CD4-positive, CD25-positive, alpha-beta regulatory T cell (primary cell): ENCODE measurements around the gene IFI6. TPM values are rescaled to one million over a fixed set of nuclear protein-coding genes. Genes with fewer than 3 reads are reported as not detected.
"Not testable (repeated sequence)": the region's sequence is repeated elsewhere in the genome, so short reads cannot be mapped to it uniquely, and the experiment has no call there.

Experiments
- ATAC-seq, 2 donors: fragments of 150-1000 bp; cut with Tn5 transposase; one replicate each; pipeline ENCODE4 v1.10.0; 2021; ENCODE audit warnings: low read depth in 2 of 2, moderate number of reproducible peaks in 2 of 2, moderate library complexity in 1 of 2
- DNase-seq, 3 donors: peaks; one replicate each; pipeline versions ENCODE4 v3.0.0 to v3.0.0-alpha.2; 2012 to 2022; ENCODE audit warnings: mixed read lengths in 1 of 3
- H3K27ac ChIP-seq: one replicate; pipeline ENCODE4 v1.7.0; 2013; ENCODE audit warnings: mild to moderate bottlenecking, low read length; ENCODE audit not compliant: insufficient read depth, poor library complexity, severe bottlenecking
- H3K27me3 ChIP-seq: one replicate; pipeline ENCODE4 v1.7.0; 2013; ENCODE audit warnings: low read length; ENCODE audit not compliant: control insufficient read depth, insufficient read depth
- H3K36me3 ChIP-seq: one replicate; pipeline ENCODE4 v1.7.0; 2013; ENCODE audit warnings: mild to moderate bottlenecking, low read length, moderate library complexity; ENCODE audit not compliant: control insufficient read depth, insufficient read depth
- H3K4me1 ChIP-seq: 2 replicates; pipeline ENCODE4 v1.7.0; 2013; ENCODE audit warnings: mild to moderate bottlenecking, low read length; ENCODE audit not compliant: insufficient read depth, control insufficient read depth, poor library complexity, severe bottlenecking
- H3K4me3 ChIP-seq: one replicate; pipeline ENCODE4 v1.7.0; 2013; ENCODE audit warnings: low read depth, mild to moderate bottlenecking, low read length, moderate library complexity
- H3K9me3 ChIP-seq, 2 experiments: 1 replicate in 1 of 2; 2 replicates in 1 of 2; pipeline ENCODE4 v1.7.0; 2013; ENCODE audit warnings: low read length in 2 of 2, mild to moderate bottlenecking in 1 of 2, moderate library complexity in 1 of 2; ENCODE audit not compliant: control insufficient read depth in 2 of 2
- H3K27ac Mint-ChIP-seq, 3 donors: one replicate each; pipeline ENCODE4 v1.8.0; 2020 to 2022; ENCODE audit warnings: mild to moderate bottlenecking in 3 of 3, mixed read lengths in 3 of 3, moderate library complexity in 2 of 3
- H3K27me3 Mint-ChIP-seq: one replicate; pipeline ENCODE4 v1.8.0; 2022; ENCODE audit warnings: mild to moderate bottlenecking, mixed read lengths
- H3K36me3 Mint-ChIP-seq: one replicate; pipeline ENCODE4 v1.8.0; 2020; ENCODE audit warnings: mixed read lengths
- H3K4me1 Mint-ChIP-seq, 4 donors: one replicate each; pipeline ENCODE4 v1.8.0; 2020 to 2022; ENCODE audit warnings: mixed read lengths in 4 of 4, mild to moderate bottlenecking in 1 of 4
- H3K4me3 Mint-ChIP-seq, 4 donors: one replicate each; pipeline ENCODE4 v1.8.0; 2020 to 2022; ENCODE audit warnings: mild to moderate bottlenecking in 4 of 4, mixed read lengths in 4 of 4, moderate library complexity in 3 of 4
- H3K9me3 Mint-ChIP-seq, 7 donors: one replicate each; pipeline ENCODE4 v1.8.0; 2020 to 2022; ENCODE audit warnings: mixed read lengths in 7 of 7, mild to moderate bottlenecking in 3 of 7, moderate library complexity in 2 of 7
- polyA plus RNA-seq, 4 donors: library from polyadenylated mRNA; unstranded; fragments of 300-500 nt; fragmentation: Illumina TruSeq; gene quantifications; one replicate each; pipeline ENCODE4 v1.2.3, GENCODE V29; 2021
- total RNA-seq: library from RNA; stranded (reverse); gene quantifications from one replicate; pipeline ENCODE4 v1.2.3, GENCODE V29; 2022

The IFI6 gene
- total and polyA plus RNA-seq, 5 donors from 2014 or later, result 49.7 to 199 (median 169) TPM

DNA sequence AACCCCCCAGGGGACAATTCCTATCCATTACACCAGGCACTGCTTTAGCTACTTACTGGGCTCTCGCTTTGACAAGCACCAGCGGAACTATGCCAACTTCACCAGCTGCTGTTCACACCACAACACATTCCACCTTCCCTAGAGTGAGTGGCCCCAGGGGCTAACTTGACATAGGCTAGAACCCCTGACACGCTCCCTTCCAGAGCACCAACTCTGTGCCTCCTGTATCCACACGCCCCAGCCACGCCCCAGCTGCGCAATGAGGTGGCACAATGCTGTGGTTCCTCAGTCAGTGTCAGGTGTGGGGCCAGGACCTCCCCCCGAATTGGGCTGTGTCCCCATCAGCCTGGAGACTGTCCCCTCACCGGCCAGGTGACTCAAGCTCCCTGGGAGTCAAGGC, 25.3 kb downstream of the IFI6 start:
- H3K27me3 ChIP-seq, result no peaks in the 10 kb centered on the region
- no peaks in the 10 kb centered on the region for H3K4me1 ChIP-seq
- Mint-ChIP-seq H3K27me3 (no peaks in the 10 kb centered on the region), H3K4me3 (no peak overlapping the region), H3K4me1 (peaks cover 7 to 28% (median 18%) of the 10 kb centered on the region in 4 donors), H3K36me3 (no peaks in the 10 kb centered on the region), H3K9me3 (no peaks in the 10 kb centered on the region), H3K27ac (peak overlapping the region in 1 of 3 donors; percentile 29)
- no peaks in the 10 kb centered on the region for H3K36me3 ChIP-seq
- DNase-seq (no peak), ATAC-seq (no peak)
- H3K27ac ChIP-seq, result no peak overlapping the region
- H3K4me3 ChIP-seq, result no peak overlapping the region
- H3K9me3 ChIP-seq, result no peaks in the 10 kb centered on the region

GRCh38 chr1:27645071-27645415, 26.9 kb downstream of the IFI6 start:
- Histone ChIP-seq H3K27me3 (no peaks in the 10 kb centered on the region), H3K27ac (no peak overlapping the region), H3K9me3 (no peaks in the 10 kb centered on the region), H3K4me1 (no peaks in the 10 kb centered on the region), H3K36me3 (no peaks in the 10 kb centered on the region), H3K4me3 (no peak overlapping the region)
- H3K4me3 Mint-ChIP-seq, result no peak overlapping the region
- H3K36me3 Mint-ChIP-seq, result no peaks in the 10 kb centered on the region
- ATAC-seq (no peak), DNase-seq (no peak)
- peaks cover 7 to 22% (median 15%) of the 10 kb centered on the region in 4 donors for H3K4me1 Mint-ChIP-seq
- no peak overlapping the region for H3K27ac Mint-ChIP-seq
- no peaks in the 10 kb centered on the region for H3K27me3 Mint-ChIP-seq
- H3K9me3 Mint-ChIP-seq, result no peaks in the 10 kb centered on the region

- Histone ChIP-seq H3K9me3 (no peaks in the 10 kb centered on the region), H3K36me3 (no peaks in the 10 kb centered on the region), H3K4me3 (no peak overlapping the region), H3K27me3 (no peaks in the 10 kb centered on the region), H3K4me1 (no peaks in the 10 kb centered on the region), H3K27ac (no peak overlapping the region)
- Mint-ChIP-seq H3K27ac (peak overlapping the region in 2 of 3 donors; percentile 64 to 67), H3K9me3 (no peaks in the 10 kb centered on the region), H3K36me3 (no peaks in the 10 kb centered on the region), H3K27me3 (no peaks in the 10 kb centered on the region), H3K4me1 (peaks cover 7 to 21% (median 16%) of the 10 kb centered on the region in 4 donors), H3K4me3 (no peak overlapping the region)
- ATAC-seq (no peak), DNase-seq (no peak)
Observed at GRCh38 chr1:27644369-27645070, 27.5 kb downstream of the IFI6 start.

GRCh38 chr1:27643600-27644368, 28.2 kb downstream of the IFI6 start:
- H3K9me3 Mint-ChIP-seq, result no peaks in the 10 kb centered on the region
- no peaks in the 10 kb centered on the region for H3K36me3 Mint-ChIP-seq
- H3K9me3 ChIP-seq, result no peaks in the 10 kb centered on the region
- peak overlapping the region in 2 of 4 donors; percentile 43 to 63 for H3K4me3 Mint-ChIP-seq
- H3K4me1 ChIP-seq, result no peaks in the 10 kb centered on the region
- no peaks in the 10 kb centered on the region for H3K36me3 ChIP-seq
- no peaks in the 10 kb centered on the region for H3K27me3 Mint-ChIP-seq
- ATAC-seq (peak; percentile 85 to 93), DNase-seq (peak; percentile 54 to 75 (median 73))
- H3K27ac ChIP-seq, result no peak overlapping the region
- peak overlapping the region in 2 of 3 donors; percentile 64 to 67 for H3K27ac Mint-ChIP-seq
- peaks cover 7 to 27% (median 16%) of the 10 kb centered on the region in 4 donors for H3K4me1 Mint-ChIP-seq
- no peak overlapping the region for H3K4me3 ChIP-seq
- no peaks in the 10 kb centered on the region for H3K27me3 ChIP-seq

DNA sequence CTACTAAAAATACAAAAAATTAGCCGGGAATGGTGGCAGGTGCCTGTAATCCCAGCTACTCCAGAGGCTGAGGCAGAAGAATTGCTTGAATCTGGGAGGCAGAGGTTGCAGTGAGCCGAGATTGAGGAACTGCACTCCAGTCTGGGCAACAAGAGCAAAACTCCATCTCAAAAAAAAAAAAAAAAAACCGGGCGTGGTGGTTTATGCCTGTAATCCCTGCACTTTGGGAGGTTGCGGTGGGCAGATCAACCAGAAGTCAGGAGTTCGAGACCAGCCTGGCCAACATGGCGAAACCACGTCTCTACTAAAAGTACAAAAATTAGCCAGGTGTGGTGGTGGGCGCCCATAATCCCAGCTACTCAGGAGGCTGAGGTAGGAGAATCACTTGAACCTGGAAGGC, 31.5 kb downstream of the IFI6 start:
- not testable (repeated sequence) for H3K9me3 ChIP-seq, H3K4me3 ChIP-seq, ATAC-seq, H3K36me3 ChIP-seq, H3K4me3 Mint-ChIP-seq, H3K27me3 ChIP-seq, H3K36me3 Mint-ChIP-seq, H3K9me3 Mint-ChIP-seq, H3K27ac ChIP-seq, H3K4me1 ChIP-seq, H3K27ac Mint-ChIP-seq, DNase-seq, H3K27me3 Mint-ChIP-seq
- peaks cover 7 to 40% (median 29%) of the 10 kb centered on the region in 4 donors for H3K4me1 Mint-ChIP-seq

- Histone ChIP-seq H3K36me3 (no peaks in the 10 kb centered on the region), H3K27me3 (no peaks in the 10 kb centered on the region), H3K27ac (no peak overlapping the region), H3K9me3 (no peaks in the 10 kb centered on the region), H3K4me1 (peaks cover 12% of the 10 kb centered on the region), H3K4me3 (no peak overlapping the region)
- Mint-ChIP-seq H3K36me3 (no peaks in the 10 kb centered on the region), H3K4me1 (peaks cover 3 to 36% (median 24%) of the 10 kb centered on the region in 4 donors), H3K27me3 (no peaks in the 10 kb centered on the region), H3K27ac (peak overlapping the region in 2 of 3 donors; percentile 23 to 40), H3K9me3 (no peaks in the 10 kb centered on the region), H3K4me3 (peak overlapping the region in 1 of 4 donors; percentile 29)
- ATAC-seq, result no peak
- no peak for DNase-seq
Observed at GRCh38 chr1:27638805-27639204, 33.2 kb downstream of the IFI6 start.

DNA sequence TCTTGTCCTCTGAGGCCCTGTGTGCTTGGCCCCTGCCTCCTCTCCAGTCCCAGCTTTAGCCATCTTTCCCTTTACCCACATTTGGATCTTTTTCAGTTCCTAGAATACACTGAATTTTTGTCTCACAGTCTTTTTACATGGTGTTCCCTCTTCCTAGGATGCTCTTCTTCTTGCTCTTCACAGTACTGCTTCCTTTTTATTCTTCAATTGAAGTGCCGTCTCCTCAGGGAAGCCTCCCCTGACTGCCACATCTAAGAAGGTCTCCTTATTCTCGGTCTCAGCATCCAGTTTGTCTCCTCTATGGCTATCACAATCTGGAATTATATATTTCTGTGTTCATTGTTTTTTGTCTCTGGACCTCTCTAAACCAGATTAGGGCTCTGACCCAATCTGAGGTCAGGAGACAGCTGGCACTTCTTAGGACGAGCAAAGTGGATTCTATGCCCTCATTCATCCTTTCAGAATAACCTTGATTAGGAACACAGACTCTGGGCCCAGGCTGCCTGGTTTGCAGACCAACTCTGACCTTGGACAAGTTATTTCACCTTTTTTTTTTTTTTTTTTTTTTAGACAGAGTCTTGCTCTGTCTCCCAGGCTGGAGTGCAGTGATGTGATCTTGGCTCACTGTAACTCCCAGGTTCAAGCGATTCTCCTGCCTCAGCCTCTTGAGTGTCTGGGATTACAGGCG, 33.8 kb downstream of the IFI6 start:
- Histone ChIP-seq H3K36me3 (no peaks in the 10 kb centered on the region), H3K4me3 (no peak overlapping the region), H3K27me3 (no peaks in the 10 kb centered on the region), H3K9me3 (no peaks in the 10 kb centered on the region), H3K27ac (no peak overlapping the region), H3K4me1 (peaks cover 18% of the 10 kb centered on the region)
- no peak for DNase-seq
- Mint-ChIP-seq H3K9me3 (no peaks in the 10 kb centered on the region), H3K27ac (peak overlapping the region in 2 of 3 donors; percentile 23 to 59), H3K4me1 (peaks cover 0 to 36% (median 22%) of the 10 kb centered on the region in 4 donors), H3K27me3 (no peaks in the 10 kb centered on the region), H3K4me3 (peak overlapping the region in 1 of 4 donors; percentile 2), H3K36me3 (no peaks in the 10 kb centered on the region)
- ATAC-seq, result no peak
